HL-60 (cell line): ENCODE results near the gene CARD19.

Experiments
- DNase-seq, 2 experiments: peaks; one replicate each; pipeline ENCODE4 v3.0.0-alpha.2; 2010 to 2020; ENCODE audit warnings: low read depth in 1 of 2, low spot score in 1 of 2
- H3K27ac ChIP-seq: fragments of 250-450 bp; sonication (Bioruptor Pico); replicated peaks from 2 replicates; pipeline ENCODE4 v1.5.1; 2020; ENCODE audit warnings: mild to moderate bottlenecking, moderate library complexity
- H3K27me3 ChIP-seq: fragments of 250-450 bp; sonication (Bioruptor Pico); 2 replicates; pipeline ENCODE4 v1.5.1; 2021; ENCODE audit warnings: mild to moderate bottlenecking, moderate library complexity; ENCODE audit not compliant: insufficient read depth, poor library complexity, severe bottlenecking
- H3K4me3 ChIP-seq: replicated peaks from 2 replicates; pipeline ENCODE4 v1.5.1; 2011; ENCODE audit warnings: mild to moderate bottlenecking, control low read depth, low read length; ENCODE audit not compliant: insufficient read depth
- GABPA ChIP-seq: IDR thresholded peaks from 2 replicates; pipeline ENCODE4 v1.6.1; 2012; ENCODE audit warnings: low read depth
- POLR2AphosphoS5 ChIP-seq: IDR thresholded peaks from 2 replicates; pipeline ENCODE4 v1.6.1; 2012; ENCODE audit warnings: low read depth
- REST ChIP-seq: IDR thresholded peaks from 2 replicates; pipeline ENCODE4 v1.6.1; 2012; ENCODE audit warnings: low read depth; ENCODE audit not compliant: insufficient replicate concordance
- SPI1 ChIP-seq: IDR thresholded peaks from 2 replicates; pipeline ENCODE4 v1.6.1; 2012; ENCODE audit warnings: low read depth, mild to moderate bottlenecking, borderline replicate concordance
- TF ChIP-seq, protein P1 (sequence below): IDR thresholded peaks from one replicate; pipeline ENCODE4 v1.5.1; 2011; ENCODE audit warnings: low read length, control low read depth, inconsistent platforms; ENCODE audit not compliant: insufficient read depth

CARD19 gene

GRCh38 chr9:93079371-93079770 lies 16.6 kb upstream of the CARD19 start:
- Histone ChIP-seq H3K4me3 (no peak overlapping the region), H3K27ac (no peak overlapping the region), H3K27me3 (no peaks in the 10 kb centered on the region)
- no peak for TF ChIP-seq SPI1
- TF ChIP-seq REST: no peak
- TF ChIP-seq POLR2AphosphoS5: no peak
- TF ChIP-seq, protein P1, sequence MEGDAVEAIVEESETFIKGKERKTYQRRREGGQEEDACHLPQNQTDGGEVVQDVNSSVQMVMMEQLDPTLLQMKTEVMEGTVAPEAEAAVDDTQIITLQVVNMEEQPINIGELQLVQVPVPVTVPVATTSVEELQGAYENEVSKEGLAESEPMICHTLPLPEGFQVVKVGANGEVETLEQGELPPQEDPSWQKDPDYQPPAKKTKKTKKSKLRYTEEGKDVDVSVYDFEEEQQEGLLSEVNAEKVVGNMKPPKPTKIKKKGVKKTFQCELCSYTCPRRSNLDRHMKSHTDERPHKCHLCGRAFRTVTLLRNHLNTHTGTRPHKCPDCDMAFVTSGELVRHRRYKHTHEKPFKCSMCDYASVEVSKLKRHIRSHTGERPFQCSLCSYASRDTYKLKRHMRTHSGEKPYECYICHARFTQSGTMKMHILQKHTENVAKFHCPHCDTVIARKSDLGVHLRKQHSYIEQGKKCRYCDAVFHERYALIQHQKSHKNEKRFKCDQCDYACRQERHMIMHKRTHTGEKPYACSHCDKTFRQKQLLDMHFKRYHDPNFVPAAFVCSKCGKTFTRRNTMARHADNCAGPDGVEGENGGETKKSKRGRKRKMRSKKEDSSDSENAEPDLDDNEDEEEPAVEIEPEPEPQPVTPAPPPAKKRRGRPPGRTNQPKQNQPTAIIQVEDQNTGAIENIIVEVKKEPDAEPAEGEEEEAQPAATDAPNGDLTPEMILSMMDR: no peak
- TF ChIP-seq GABPA: no peak
- DNase-seq: no peak

GRCh38 chr9:93080406-93080805 lies 15.6 kb upstream of the CARD19 start:
- Histone ChIP-seq H3K27me3 (no peaks in the 10 kb centered on the region), H3K27ac (no peak overlapping the region), H3K4me3 (no peak overlapping the region)
- no peak for TF ChIP-seq GABPA
- TF ChIP-seq, protein P1: no peak
- no peak for TF ChIP-seq POLR2AphosphoS5
- no peak for TF ChIP-seq REST
- TF ChIP-seq SPI1: no peak
- no peak for DNase-seq

DNA sequence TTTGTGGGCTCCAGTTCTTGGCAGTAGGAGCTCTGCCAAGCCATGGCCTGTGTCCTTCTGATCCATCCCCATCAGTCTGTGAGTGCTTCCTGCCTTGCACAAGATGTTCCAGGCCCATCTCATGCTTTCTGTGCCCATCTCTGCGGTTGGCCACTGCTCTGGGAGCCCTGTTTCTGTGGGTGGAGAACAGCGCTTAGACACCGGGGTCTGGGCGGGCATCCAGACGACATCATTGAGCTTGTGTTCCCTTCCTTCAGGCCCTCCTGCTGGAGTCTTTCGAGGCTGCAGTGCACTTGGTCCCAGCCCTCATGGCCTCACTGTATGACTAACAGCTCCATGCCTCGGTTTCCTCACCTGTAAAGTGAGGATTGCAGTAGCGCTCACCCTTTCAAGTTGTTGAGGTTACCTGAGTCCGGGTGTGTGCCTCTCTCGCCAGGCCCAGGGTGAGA lies 14.9 kb upstream of the CARD19 start:
- no peak for TF ChIP-seq GABPA
- TF ChIP-seq SPI1: no peak
- TF ChIP-seq, protein P1: no peak
- TF ChIP-seq POLR2AphosphoS5: no peak
- TF ChIP-seq REST: no peak
- H3K27me3 ChIP-seq: no peaks in the 10 kb centered on the region
- no peak overlapping the region for H3K27ac ChIP-seq
- H3K4me3 ChIP-seq: no peak overlapping the region
- no peak for DNase-seq
